CD14-positive monocyte (primary cell): ENCODE data around the gene SLC35A5. TPM values are rescaled to one million over a fixed set of nuclear protein-coding genes. Genes with fewer than 3 reads are reported as not detected.
A peak's percentile ranks its signal among the peaks of the same experiment; 100 is the strongest.
"Not testable (repeated sequence)": the region's sequence is repeated elsewhere in the genome, so short reads cannot be mapped to it uniquely, and the experiment has no call there.

Source experiments
- DNase-seq, 3 donors: peaks; one replicate each; pipeline ENCODE4 v3.0.0-alpha.2; 2011 to 2022
- H2AFZ ChIP-seq: 2 replicates; pipeline ENCODE4 v1.6.0; 2012; ENCODE audit warnings: mild to moderate bottlenecking, low read depth, low read length, inconsistent platforms; ENCODE audit not compliant: insufficient read depth, poor library complexity, severe bottlenecking
- H3K27ac ChIP-seq, 2 donors: 1 replicate in 1 of 2; 2 replicates in 1 of 2; pipeline ENCODE4 v1.5.1; 2012 to 2013; ENCODE audit warnings: low read length in 2 of 2, control low read depth in 1 of 2, inconsistent platforms in 1 of 2, low read depth in 1 of 2, mild to moderate bottlenecking in 1 of 2
- H3K27me3 ChIP-seq, 2 donors: one replicate each; pipeline versions ENCODE4 v1.6.0 to v1.6.1; 2011 to 2013; ENCODE audit warnings: low read length in 2 of 2; ENCODE audit not compliant: control insufficient read depth in 2 of 2, insufficient read depth in 2 of 2
- H3K36me3 ChIP-seq, 2 donors: replicated peaks in 1 of 2; 1 replicate in 1 of 2; 2 replicates in 1 of 2; pipeline versions ENCODE4 v1.5.1 to v1.6.1; 2012 to 2013; ENCODE audit warnings: low read length in 2 of 2, control low read depth in 1 of 2, inconsistent platforms in 1 of 2, mild to moderate bottlenecking in 1 of 2; ENCODE audit not compliant: insufficient read depth in 2 of 2, control insufficient read depth in 1 of 2
- H3K4me1 ChIP-seq, 2 donors: 1 replicate in 1 of 2; 2 replicates in 1 of 2; pipeline versions ENCODE4 v1.5.1 to v1.6.1; 2012 to 2013; ENCODE audit warnings: low read length in 2 of 2, control low read depth in 1 of 2, inconsistent platforms in 1 of 2, mild to moderate bottlenecking in 1 of 2, moderate library complexity in 1 of 2; ENCODE audit not compliant: insufficient read depth in 2 of 2, control insufficient read depth in 1 of 2
- H3K4me2 ChIP-seq: replicated peaks from 2 replicates; pipeline ENCODE3; 2012; ENCODE audit warnings: low read length, moderate library complexity, mild to moderate bottlenecking; ENCODE audit not compliant: poor library complexity, severe bottlenecking; ENCODE audit errors: extremely low read depth
- H3K4me3 ChIP-seq, 3 experiments: fragments of 200-600 bp in 1 of 3; sonication (generic) in 1 of 3; replicated peaks in 1 of 3; 1 replicate in 2 of 3; 2 replicates in 1 of 3; pipeline ENCODE4 v1.5.1; 2011 to 2013; ENCODE audit warnings: low read length in 3 of 3, mild to moderate bottlenecking in 3 of 3, control low read depth in 2 of 3, low read depth in 2 of 3, inconsistent platforms in 1 of 3, moderate library complexity in 1 of 3
- H3K79me2 ChIP-seq: 2 replicates; pipeline ENCODE4 v1.6.0; 2012; ENCODE audit warnings: mild to moderate bottlenecking, control low read depth, inconsistent platforms, low read length, moderate library complexity; ENCODE audit not compliant: insufficient read depth
- H3K9ac ChIP-seq: 2 replicates; pipeline ENCODE4 v1.6.0; 2017; ENCODE audit warnings: low read length, mild to moderate bottlenecking; ENCODE audit not compliant: insufficient read depth, poor library complexity, severe bottlenecking
- H3K9me3 ChIP-seq, 2 donors: replicated peaks in 1 of 2; 1 replicate in 1 of 2; 2 replicates in 1 of 2; pipeline versions ENCODE4 v1.5.1 to v1.6.1; 2012 to 2013; ENCODE audit warnings: low read length in 2 of 2, control low read depth in 1 of 2; ENCODE audit not compliant: control insufficient read depth in 1 of 2, insufficient read depth in 1 of 2
- H4K20me1 ChIP-seq: 2 replicates; pipeline ENCODE4 v1.6.0; 2012; ENCODE audit warnings: mild to moderate bottlenecking, low read length, control low read depth, moderate library complexity; ENCODE audit not compliant: insufficient read depth
- H3K27ac Mint-ChIP-seq, 7 donors: one replicate each; pipeline ENCODE4 v1.8.0; 2020; ENCODE audit warnings: mild to moderate bottlenecking in 7 of 7, mixed read lengths in 7 of 7, moderate library complexity in 6 of 7, inconsistent platforms in 2 of 7
- H3K27me3 Mint-ChIP-seq, 3 donors: one replicate each; pipeline ENCODE4 v1.8.0; 2021 to 2022; ENCODE audit warnings: low read depth in 3 of 3, mild to moderate bottlenecking in 3 of 3, mixed read lengths in 3 of 3, moderate library complexity in 3 of 3, inconsistent platforms in 1 of 3
- H3K36me3 Mint-ChIP-seq, 2 donors: one replicate each; pipeline ENCODE4 v1.8.0; 2020; ENCODE audit warnings: mixed read lengths in 2 of 2, inconsistent platforms in 1 of 2, mild to moderate bottlenecking in 1 of 2
- H3K4me1 Mint-ChIP-seq: one replicate; pipeline ENCODE4 v1.8.0; 2020; ENCODE audit warnings: mild to moderate bottlenecking, mixed read lengths
- H3K4me3 Mint-ChIP-seq, 2 donors: one replicate each; pipeline ENCODE4 v1.8.0; 2020; ENCODE audit warnings: mild to moderate bottlenecking in 2 of 2, mixed read lengths in 2 of 2, moderate library complexity in 1 of 2
- H3K9me3 Mint-ChIP-seq, 7 donors: one replicate each; pipeline ENCODE4 v1.8.0; 2020 to 2022; ENCODE audit warnings: mixed read lengths in 7 of 7, mild to moderate bottlenecking in 6 of 7, moderate library complexity in 6 of 7, inconsistent platforms in 2 of 7
- WGBS: methylation state at CpG from one replicate; pipeline ENCODE4 v1.1.5; 2013; ENCODE audit warnings: missing lambda C conversion rate; ENCODE audit not compliant: insufficient coverage; 5-methylcytosine and 5-hydroxymethylcytosine counted together
- intact Hi-C, 2 donors: fragments of 100-400 bp; cut with micrococcal nuclease; formaldehyde crosslinking; loops; one replicate each; pipeline versions ENCODE4 v1.15.0 to v1.15.1; 2023
- polyA plus RNA-seq, 3 donors: library from polyadenylated mRNA; depleted of rRNA in 1 of 3; unstranded in 2 of 3; stranded (reverse) in 1 of 3; fragments of 300-500 nt in 2 of 3; fragments of >200 nt in 1 of 3; fragmentation: Illumina TruSeq in 2 of 3; gene quantifications; 1 replicate in 2 of 3; 2 replicates in 1 of 3; pipeline ENCODE4 v1.2.3, GENCODE V29; 2012 to 2021
- TF ChIP-seq, protein P1 (sequence below): fragments of 200-600 bp; IDR thresholded peaks from one replicate; pipeline ENCODE4 v1.8.0; 2022; ENCODE audit warnings: antibody characterized with exemption, mild to moderate bottlenecking

Gene SLC35A5
- polyA plus RNA-seq, 3 donors, result 16.8 to 74.1 (median 61.3) TPM

DNA sequence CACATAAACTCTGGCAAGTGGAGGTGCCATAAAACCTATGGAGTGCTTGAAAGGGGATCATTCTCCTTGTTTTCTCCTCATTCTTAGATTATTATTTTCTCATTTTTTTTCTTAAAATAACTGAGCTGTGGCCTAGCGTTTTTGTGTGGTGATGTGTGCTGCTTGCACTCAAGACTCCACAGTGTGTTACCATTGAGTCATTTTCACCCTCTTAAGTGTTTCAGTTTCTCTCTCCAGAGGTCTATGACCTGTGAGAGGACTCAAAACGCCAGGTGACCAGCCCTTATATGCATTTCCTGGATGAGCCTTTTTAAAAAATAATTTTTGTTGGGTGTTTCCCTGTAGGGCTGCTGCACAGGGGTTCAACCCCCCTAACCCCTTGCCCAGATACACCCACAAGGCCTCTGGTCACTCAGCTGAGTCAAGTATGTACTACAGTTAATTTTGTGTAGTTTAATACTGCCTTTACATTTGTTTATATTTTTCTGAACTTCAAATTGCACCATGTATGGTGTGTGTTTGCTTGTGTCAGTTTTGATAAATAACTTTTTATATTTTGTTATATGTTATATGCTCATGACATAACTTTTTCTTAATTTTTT lies 47.2 kb upstream of the SLC35A5 start:
- H2AFZ ChIP-seq, result no peak overlapping the region
- TF ChIP-seq, protein P1, sequence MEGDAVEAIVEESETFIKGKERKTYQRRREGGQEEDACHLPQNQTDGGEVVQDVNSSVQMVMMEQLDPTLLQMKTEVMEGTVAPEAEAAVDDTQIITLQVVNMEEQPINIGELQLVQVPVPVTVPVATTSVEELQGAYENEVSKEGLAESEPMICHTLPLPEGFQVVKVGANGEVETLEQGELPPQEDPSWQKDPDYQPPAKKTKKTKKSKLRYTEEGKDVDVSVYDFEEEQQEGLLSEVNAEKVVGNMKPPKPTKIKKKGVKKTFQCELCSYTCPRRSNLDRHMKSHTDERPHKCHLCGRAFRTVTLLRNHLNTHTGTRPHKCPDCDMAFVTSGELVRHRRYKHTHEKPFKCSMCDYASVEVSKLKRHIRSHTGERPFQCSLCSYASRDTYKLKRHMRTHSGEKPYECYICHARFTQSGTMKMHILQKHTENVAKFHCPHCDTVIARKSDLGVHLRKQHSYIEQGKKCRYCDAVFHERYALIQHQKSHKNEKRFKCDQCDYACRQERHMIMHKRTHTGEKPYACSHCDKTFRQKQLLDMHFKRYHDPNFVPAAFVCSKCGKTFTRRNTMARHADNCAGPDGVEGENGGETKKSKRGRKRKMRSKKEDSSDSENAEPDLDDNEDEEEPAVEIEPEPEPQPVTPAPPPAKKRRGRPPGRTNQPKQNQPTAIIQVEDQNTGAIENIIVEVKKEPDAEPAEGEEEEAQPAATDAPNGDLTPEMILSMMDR, result no peak
- H3K9ac ChIP-seq, result no peak overlapping the region
- H3K27ac Mint-ChIP-seq, result no peak overlapping the region
- no peaks in the 10 kb centered on the region for H3K4me1 ChIP-seq
- no peak overlapping the region for H3K27ac ChIP-seq
- no peak overlapping the region for H3K4me3 ChIP-seq
- no peaks in the 10 kb centered on the region for H3K27me3 Mint-ChIP-seq
- intact Hi-C loops, result loop anchor here in 1 of 2 donors (5.0 kb wide), 1 partner anchor 402 kb away; no protein-coding TSS in a partner anchor
- peaks cover 2 to 18% (median 13%) of the 10 kb centered on the region in 7 donors for H3K9me3 Mint-ChIP-seq
- H3K36me3 ChIP-seq, result no peaks in the 10 kb centered on the region
- H4K20me1 ChIP-seq, result no peaks in the 10 kb centered on the region
- no peak for DNase-seq
- no peak overlapping the region for H3K4me3 Mint-ChIP-seq
- H3K9me3 ChIP-seq, result peaks cover 0 to 8% of the 10 kb centered on the region in 2 donors
- peaks cover 3% of the 10 kb centered on the region for H3K4me1 Mint-ChIP-seq
- no CpG with 5 or more reads among the region's 2 CpGs for WGBS
- no peaks in the 10 kb centered on the region for H3K27me3 ChIP-seq
- H3K4me2 ChIP-seq, result no peak overlapping the region
- H3K36me3 Mint-ChIP-seq, result peaks cover 2 to 3% of the 10 kb centered on the region in 2 donors
- no peaks in the 10 kb centered on the region for H3K79me2 ChIP-seq

DNA sequence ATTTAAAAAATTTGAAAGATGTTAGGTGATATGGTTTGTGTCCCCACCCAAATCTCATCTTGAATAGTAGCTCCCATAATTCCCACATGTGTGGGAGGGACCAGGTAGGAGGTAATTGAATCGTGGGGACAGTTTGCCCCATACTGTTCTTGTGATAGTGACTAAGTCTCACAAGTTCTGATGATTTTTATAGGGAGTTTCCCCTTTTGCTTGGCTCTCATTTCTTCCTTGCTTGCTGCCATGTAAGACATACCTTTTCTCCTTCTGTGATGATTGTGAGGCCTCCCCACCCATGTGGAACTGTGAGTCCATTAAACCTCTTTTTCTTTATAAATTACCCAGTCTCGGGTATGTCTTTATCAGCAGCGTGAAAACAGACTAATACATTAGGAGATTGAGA lies 42.9 kb upstream of the SLC35A5 start:
- not testable (repeated sequence) for H3K4me1 Mint-ChIP-seq, H3K9ac ChIP-seq, H3K27me3 ChIP-seq, H3K27ac ChIP-seq, H3K9me3 ChIP-seq, H3K79me2 ChIP-seq, H3K4me3 Mint-ChIP-seq, H3K27me3 Mint-ChIP-seq, H3K4me2 ChIP-seq, H3K9me3 Mint-ChIP-seq, H3K4me1 ChIP-seq, H4K20me1 ChIP-seq, H2AFZ ChIP-seq, H3K4me3 ChIP-seq
- Mint-ChIP-seq H3K36me3 (peaks cover 7 to 20% of the 10 kb centered on the region in 2 donors), H3K27ac (peak overlapping the region in 3 of 7 donors; percentile 8 to 59 (median 28))
- intact Hi-C loops, result loop anchor here in 1 of 2 donors (5.0 kb wide), 1 partner anchor 407 kb away; no protein-coding TSS in a partner anchor
- H3K36me3 ChIP-seq, result peaks cover 0 to 15% of the 10 kb centered on the region in 2 donors
- WGBS, result no CpG with 5 or more reads among the region's 3 CpGs
- peak; percentile 19 to 67 (median 25) for DNase-seq
